GM12891 (cell line): ENCODE measurements around the gene AGFG1.

Source experiments
- PAX5 ChIP-seq: IDR thresholded peaks from 2 replicates; pipeline ENCODE4 v1.6.1; 2011; ENCODE audit warnings: low read length, moderate library complexity, mild to moderate bottlenecking; ENCODE audit not compliant: insufficient read depth, severe bottlenecking
- POLR2A ChIP-seq: IDR thresholded peaks from 2 replicates; pipeline ENCODE4 v1.6.1; 2011; ENCODE audit warnings: low read depth, low read length, control low read depth
- POLR2AphosphoS5 ChIP-seq: IDR thresholded peaks from 2 replicates; pipeline ENCODE4 v1.6.1; 2011; ENCODE audit warnings: low read depth, low read length, control low read depth
- POU2F2 ChIP-seq: IDR thresholded peaks from 2 replicates; pipeline ENCODE4 v1.6.1; 2011; ENCODE audit warnings: low read depth, mild to moderate bottlenecking, control low read depth, low read length, moderate library complexity
- SPI1 ChIP-seq: IDR thresholded peaks from 2 replicates; pipeline ENCODE4 v1.6.1; 2011; ENCODE audit warnings: low read depth, low read length, control low read depth
- TAF1 ChIP-seq: IDR thresholded peaks from 2 replicates; pipeline ENCODE4 v1.6.1; 2011; ENCODE audit warnings: low read depth, low read length, control low read depth

DNA sequence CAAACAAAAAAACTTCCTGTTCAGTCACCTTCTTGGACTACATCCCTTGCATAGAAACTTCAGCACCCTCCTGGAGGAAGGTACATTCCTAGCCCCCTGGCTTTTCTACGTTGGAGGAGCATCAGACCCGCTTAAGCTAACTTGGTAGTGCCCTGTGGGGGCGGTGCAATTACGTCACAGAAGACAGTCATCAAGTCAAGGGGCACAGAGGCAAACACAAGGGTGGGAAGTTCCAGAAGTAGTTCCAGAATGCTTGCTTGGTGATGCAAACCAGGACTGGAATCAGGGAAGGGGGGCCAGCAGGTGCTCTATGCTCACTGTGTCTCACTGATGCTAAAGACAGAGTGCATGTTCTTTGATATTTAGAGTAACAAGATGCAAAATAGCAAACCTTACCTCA is 15.2 kb upstream of the AGFG1 start:
- TF ChIP-seq POLR2A (no peak), SPI1 (no peak), POU2F2 (no peak), POLR2AphosphoS5 (no peak), PAX5 (no peak), TAF1 (no peak)
